GM19463 (cell line): ENCODE data around the gene TPD52L3.

Experiments used
- ATAC-seq: cut with Tn5 transposase; IDR thresholded peaks from one replicate; pipeline ENCODE4 v1.9.1; 2021; ENCODE audit warnings: mild to moderate bottlenecking, moderate library complexity; ENCODE audit not compliant: unreplicated experiment

Gene TPD52L3

DNA sequence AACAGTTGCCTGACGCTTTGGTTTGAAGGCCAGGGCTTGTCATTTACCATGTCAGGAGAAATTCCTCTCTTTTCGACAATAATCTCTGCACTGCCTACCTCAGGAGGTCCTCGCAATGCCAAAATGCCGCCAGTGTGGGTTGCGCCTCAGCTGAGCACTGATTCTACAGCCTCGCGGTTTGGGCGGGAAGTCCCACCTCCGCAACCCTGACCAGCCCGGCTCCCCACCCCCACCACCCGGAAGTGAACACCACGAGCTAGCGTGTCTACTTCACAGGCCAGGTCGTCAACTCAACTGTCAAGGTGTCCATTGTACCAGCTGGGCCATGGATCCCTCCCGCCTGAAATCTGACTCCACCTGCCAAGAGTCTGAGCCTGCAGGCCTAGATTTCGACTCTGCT, at the start of gene TPD52L3:
TSS of gene TPD52L3 (plus strand) at position 273 of the 400 bp plus-strand sequence. CDS start 221 bp downstream, outside the sequence.
- ATAC-seq: no peak

DNA sequence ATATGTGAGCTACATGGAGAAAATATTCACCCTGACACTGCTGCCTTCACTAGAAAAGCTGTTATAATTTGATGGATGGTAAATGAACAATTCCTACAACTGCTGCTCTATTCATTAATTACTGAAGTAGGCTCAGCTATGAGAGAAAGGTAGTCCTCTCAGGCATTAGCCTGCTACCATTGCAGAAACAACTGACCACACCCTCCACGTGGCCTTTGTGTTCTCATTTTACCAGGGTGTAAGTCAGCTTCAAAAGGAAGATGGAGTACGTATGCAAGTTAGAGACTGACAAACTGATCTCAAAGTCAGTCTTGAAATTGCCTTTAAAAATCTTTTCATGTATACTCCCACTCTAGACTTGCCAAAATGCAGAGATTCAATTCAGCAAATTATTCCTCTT, 26.3 kb upstream of the TPD52L3 start:
- no peak for ATAC-seq

- no peak for ATAC-seq
Observed at GRCh38 chr9:6302417-6302816, 25.8 kb upstream of the TPD52L3 start.

DNA sequence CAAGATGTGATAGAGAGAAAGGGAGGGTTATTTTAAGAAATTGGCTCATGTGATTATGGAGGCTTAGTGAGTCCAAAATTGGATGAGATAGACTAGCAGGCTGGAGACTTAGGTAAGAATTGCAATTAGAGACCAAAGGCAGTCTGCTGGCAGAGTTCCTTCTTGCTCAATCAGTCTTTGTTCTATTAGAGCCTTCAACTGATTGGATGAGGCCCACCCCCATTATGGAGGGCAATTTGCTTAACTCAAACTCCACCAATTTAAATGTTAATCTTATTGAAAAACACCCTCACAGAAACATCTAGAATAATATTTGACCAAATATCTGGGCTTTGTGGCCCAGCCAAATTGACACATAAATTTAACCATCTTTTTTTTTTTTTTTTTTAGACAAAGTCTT, 23.9 kb upstream of the TPD52L3 start:
- no peak for ATAC-seq

GRCh38 chr9:6305954-6306563, 22.1 kb upstream of the TPD52L3 start:
- ATAC-seq: no peak

GRCh38 chr9:6307551-6308096, 20.6 kb upstream of the TPD52L3 start:
- ATAC-seq: no peak

DNA sequence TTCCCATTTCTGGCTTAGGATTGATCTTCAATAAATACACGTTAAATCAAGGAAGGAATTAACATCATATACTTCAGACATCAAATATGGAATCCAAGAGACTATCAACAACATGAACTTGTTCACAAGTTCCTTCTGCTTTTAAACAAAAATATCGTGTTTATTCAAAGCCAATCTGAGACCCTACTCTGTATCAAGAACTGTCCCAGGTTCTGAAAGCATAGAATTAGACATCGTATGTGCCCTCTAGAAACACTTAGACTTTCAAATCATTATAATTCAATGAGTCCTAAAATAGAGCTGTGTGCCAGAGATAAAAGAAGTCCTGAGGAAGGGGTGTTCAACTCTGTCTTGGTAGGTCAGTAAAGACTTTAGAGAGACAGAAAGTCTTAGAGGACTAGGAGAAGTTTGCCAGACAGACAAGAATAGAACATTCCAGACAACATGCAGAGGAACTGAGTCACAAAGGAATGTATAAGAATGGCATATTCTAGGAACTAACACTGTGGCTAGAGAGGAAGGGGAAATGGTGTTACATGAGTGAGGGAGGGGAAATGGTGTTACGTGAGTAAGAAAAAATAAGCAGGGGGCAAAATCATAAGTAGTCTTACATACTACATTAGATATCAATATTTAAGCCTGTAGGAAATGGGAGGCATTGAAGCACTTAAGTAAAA, 2.9 kb downstream of the TPD52L3 start:
- ATAC-seq: no peak

GRCh38 chr9:6334305-6334704, 6.1 kb downstream of the TPD52L3 start:
- no peak for ATAC-seq

- no peak for ATAC-seq
Observed at GRCh38 chr9:6348766-6349165, 20.6 kb downstream of the TPD52L3 start.

DNA sequence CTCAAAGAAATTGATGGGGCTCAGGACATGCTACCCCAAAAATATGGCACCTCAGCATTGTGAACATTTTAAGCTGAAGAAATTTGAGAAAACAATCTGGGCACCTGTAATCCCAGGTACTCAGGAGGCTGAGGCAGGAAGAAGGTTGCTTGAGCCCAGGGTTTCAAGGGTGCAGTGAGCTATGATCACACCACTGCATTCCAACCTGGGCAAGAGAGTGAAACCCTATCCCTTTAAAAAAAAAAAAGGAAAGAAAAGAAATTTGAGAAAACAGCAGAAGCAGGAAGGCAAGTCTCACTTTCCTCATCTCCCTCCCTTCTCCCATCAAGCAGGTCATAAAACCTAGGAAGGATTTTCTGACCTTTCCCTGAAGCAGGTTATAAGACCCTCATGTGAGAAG, 23.6 kb downstream of the TPD52L3 start:
- ATAC-seq: no peak

- peak; percentile 86 for ATAC-seq
Observed at GRCh38 chr9:6354072-6354686, 26.0 kb downstream of the TPD52L3 start.

DNA sequence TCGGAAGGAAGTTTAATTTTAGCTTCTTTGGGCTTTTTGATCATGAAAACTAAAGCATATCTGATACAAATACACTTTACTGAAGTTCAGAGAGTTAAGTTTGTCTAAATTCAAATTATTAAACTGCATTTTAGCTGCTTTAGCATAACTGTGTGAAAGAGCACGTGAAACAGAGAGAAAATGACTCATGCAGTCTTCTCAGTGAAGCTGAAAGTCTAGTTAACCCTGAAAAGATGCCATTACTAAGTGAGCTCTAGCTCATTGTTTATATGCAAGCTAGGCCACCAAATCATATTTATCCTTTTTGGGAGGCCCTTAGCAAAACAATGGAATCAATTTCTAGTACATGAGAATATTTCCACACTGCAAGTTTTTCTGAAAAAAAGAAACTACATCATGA, 27.6 kb downstream of the TPD52L3 start:
- ATAC-seq: no peak

DNA sequence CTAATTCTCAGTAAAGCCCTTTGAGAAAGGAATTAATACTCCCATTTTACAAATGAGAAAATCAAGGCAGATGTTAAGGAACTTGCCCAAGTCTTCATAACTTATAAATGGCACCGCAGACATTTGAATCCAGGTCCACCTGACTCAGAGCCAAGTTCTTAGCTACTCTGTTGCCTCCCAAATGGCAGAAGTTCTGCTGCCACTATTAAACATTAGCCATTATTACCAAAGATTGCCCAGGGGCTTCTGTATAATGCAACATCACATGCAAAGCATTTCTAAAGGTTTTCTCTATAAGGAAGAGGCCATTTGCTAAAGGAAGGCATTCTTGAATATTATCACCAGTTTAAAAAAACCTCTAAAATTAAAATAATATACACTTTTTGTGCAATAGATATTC, 28.3 kb downstream of the TPD52L3 start:
- ATAC-seq: no peak

DNA sequence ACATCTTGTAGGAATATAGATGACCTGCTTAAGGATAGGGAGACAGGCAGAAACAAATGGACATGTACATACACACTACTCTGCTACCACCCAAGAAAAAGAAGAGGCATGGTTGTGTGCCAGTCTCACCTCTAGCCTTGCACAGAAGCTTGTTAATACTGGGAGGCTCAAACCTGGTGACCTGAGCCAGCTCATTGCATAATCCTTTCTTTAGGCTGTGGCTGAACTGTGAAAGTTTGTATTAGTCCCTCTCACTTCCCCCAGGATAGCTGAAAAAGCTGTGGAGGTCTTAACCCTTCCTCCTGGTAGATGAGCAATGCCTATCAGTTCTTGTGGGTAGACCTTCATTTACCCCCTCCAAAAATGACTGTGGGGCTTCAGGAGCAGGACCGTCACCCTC, 28.7 kb downstream of the TPD52L3 start:
- ATAC-seq: no peak

- ATAC-seq: no peak
Observed at GRCh38 chr9:6367128-6367890, 39.1 kb downstream of the TPD52L3 start.

DNA sequence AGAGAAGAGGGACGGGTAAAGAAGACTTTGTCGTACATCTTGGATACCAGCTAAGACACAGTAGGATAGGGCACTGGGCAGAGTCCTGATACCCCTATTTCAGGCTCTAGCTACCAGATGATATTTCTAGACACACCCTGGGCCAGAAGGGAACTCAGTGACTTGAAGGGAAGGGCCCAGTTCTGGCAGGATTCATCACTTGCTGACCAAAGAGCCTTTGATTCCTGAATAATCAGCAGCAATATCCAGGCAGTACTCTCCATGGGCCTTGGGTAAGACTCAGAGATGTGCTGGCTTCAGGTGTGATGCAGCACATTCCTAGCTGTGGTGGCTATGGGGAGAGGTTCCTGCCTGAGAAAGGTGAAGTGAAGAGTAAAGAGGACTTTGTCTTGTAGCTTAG, 40.7 kb downstream of the TPD52L3 start:
- no peak for ATAC-seq
